Brain microvascular endothelial cell (primary cell): ENCODE measurements around the gene WDFY4.

Experiments
- DNase-seq: peaks from one replicate; pipeline ENCODE4 v3.0.0-alpha.2; 2020
- H3K27ac ChIP-seq: fragments of 250-450 bp; sonication (Bioruptor Pico); 2 replicates; pipeline ENCODE4 v1.5.1; 2020; ENCODE audit warnings: mild to moderate bottlenecking, moderate library complexity
- H3K27me3 ChIP-seq: fragments of 250-450 bp; sonication (Bioruptor Pico); replicated peaks from 2 replicates; pipeline ENCODE4 v1.5.1; 2020; ENCODE audit warnings: mild to moderate bottlenecking
- H3K36me3 ChIP-seq: fragments of 250-450 bp; sonication (Bioruptor Pico); replicated peaks from 2 replicates; pipeline ENCODE4 v1.5.1; 2020; ENCODE audit warnings: mild to moderate bottlenecking
- H3K4me3 ChIP-seq: 2 replicates; pipeline ENCODE4 v1.5.1; 2011; ENCODE audit warnings: low read depth, mild to moderate bottlenecking, control low read depth, low read length, moderate library complexity
- CTCF ChIP-seq: IDR thresholded peaks from 2 replicates; pipeline ENCODE4 v1.5.1; 2011; ENCODE audit warnings: low read depth, mild to moderate bottlenecking, moderate library complexity, low read length, control low read depth, inconsistent platforms; ENCODE audit errors: missing control alignments
- in situ Hi-C: cut with HindIII; loops from 2 replicates; pipeline ENCODE4 v1.10.0; 2017; ENCODE audit warnings: low sequenced_read_pairs, low pct_ligation_motif_present

WDFY4 gene

GRCh38 chr10:48890888-48891850, 206.5 kb downstream of the WDFY4 start:
- Histone ChIP-seq H3K36me3 (no peaks in the 10 kb centered on the region), H3K4me3 (no peak overlapping the region), H3K27ac (no peak overlapping the region), H3K27me3 (no peaks in the 10 kb centered on the region)
- in situ Hi-C loops: no loop called here
- no peak for DNase-seq
- TF ChIP-seq CTCF: no peak

DNA sequence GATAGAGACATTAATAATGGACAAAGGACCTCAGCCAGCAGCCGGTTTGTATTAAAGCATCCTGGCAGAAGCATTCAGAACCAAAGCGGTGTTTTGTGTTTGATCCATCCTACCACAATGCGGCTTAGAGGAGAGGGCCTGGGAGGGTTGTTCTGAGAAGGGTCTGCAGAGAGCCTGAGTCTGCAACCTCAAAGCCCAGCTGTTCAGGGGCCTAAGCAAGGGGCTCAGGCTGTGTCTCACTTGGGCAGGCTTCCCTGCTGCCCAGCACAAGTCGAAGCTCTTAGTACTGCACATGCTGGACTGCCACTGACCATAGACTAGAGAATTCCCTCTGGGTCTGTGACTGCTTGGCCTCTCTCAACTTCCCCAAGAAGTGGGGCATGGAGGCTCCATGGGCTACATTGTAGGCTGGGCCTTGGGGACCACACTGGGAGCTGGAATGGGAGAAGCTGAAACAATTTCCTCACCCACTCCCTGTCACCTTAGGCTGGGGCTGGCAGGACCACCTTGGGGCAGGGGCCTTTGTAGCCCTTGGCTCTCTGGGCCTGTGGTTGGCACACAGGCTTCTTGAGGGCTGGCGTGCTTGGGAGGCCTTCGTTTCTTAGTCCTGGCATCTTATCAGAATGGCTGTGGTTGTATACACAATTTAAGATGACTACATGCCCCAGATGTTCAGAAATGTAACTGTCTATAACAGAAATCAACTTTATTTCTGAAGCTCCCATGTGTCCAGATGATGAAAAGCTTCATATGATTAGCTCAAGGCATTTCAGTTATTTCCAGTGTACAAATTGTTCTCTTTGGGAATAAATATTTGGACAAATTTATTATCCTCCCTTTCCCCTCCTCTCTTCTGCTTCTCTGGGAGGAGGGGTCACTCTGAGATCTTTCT, 210.5 kb downstream of the WDFY4 start:
- Histone ChIP-seq H3K4me3 (no peak overlapping the region), H3K27ac (no peak overlapping the region), H3K27me3 (no peaks in the 10 kb centered on the region), H3K36me3 (no peaks in the 10 kb centered on the region)
- DNase-seq: no peak
- in situ Hi-C loops: no loop called here
- TF ChIP-seq CTCF: no peak

DNA sequence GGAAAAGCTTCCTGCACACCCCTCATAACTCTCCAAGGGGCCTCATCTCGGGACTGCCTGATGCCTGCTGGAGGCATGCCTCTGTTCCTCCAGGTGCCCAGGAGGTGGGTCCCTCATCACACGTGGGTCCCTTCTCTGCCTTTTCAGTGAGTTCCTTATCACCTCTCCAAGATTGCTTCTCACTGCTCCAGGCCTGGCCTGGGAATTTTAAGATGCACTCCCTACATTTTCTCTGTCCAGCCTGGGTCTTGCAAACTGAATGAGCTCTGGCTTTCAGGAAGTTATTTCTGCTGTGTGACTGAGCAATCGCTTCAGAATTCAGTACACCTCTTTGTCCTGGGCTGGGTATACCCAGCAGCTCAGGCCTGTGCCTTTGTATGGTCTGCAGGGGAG, 211.1 kb downstream of the WDFY4 start:
- TF ChIP-seq CTCF: no peak
- in situ Hi-C loops: no loop called here
- H3K4me3 ChIP-seq: no peak overlapping the region
- no peaks in the 10 kb centered on the region for H3K36me3 ChIP-seq
- no peaks in the 10 kb centered on the region for H3K27me3 ChIP-seq
- H3K27ac ChIP-seq: no peak overlapping the region
- no peak for DNase-seq

DNA sequence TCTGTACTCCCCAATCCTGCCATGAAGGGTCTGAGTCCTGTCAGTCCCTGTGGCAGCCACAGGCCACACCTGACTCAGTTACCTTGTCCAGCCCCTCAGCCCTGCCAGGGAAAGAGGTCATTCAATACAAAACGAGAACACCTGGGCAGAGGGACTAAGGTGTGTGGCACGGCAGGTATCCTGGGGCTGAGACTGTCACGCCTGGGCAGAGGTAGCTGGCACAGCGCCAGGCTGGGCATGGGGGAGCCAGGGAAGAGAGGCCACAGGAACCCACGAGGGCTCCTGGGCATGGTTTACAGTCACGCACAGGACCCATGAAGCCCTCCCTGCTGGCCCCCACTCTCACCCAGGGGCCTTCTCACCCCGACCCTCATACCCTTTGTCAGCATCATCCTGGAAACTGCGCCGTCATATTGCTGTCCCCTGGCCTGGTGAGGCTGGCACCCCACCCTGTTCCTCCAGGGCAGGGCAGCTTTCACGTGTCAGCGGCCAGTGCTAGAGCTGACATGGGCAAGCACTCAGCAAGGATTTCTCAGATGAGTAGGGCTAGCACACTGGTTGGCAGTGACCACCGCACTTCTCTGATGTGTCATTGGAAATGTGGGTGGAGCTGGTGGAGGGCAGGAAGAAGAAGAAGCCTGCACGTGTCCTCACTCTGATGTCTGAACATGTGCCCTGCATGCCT, 212.2 kb downstream of the WDFY4 start:
- Histone ChIP-seq H3K36me3 (no peaks in the 10 kb centered on the region), H3K27ac (no peak overlapping the region), H3K27me3 (no peaks in the 10 kb centered on the region), H3K4me3 (no peak overlapping the region)
- in situ Hi-C loops: no loop called here
- no peak for TF ChIP-seq CTCF
- no peak for DNase-seq

DNA sequence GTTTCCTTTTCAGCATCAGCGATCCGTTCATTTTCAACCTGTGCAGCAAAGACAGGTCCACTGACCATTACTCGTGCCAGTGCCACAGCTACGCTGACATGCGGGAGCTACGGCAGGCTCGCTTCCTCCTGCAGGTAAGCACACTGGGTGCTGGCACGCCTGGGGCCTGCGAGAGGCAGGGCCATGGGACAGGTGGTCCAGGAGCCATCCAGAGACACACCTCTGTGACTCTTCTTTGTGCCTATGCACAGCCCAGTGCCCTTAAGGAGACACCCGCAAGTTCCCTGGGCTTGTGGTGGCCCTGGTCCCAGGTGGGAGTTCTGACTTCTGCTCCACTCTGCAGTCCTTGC, 212.7 kb downstream of the WDFY4 start:
- Histone ChIP-seq H3K4me3 (no peak overlapping the region), H3K36me3 (no peaks in the 10 kb centered on the region), H3K27ac (no peak overlapping the region), H3K27me3 (no peaks in the 10 kb centered on the region)
- in situ Hi-C loops: no loop called here
- no peak for TF ChIP-seq CTCF
- no peak for DNase-seq
